Smooth muscle cell (in vitro differentiated cells): ENCODE measurements around the gene ZNF669. TPM values are rescaled to one million over a fixed set of nuclear protein-coding genes. Genes with fewer than 3 reads are reported as not detected.

Experiments used
- DNase-seq: peaks from one replicate; lab custom pipeline; 2025; ENCODE audit not compliant: unreplicated experiment; lab: John Stamatoyannopoulos, UW
- H2AFZ ChIP-seq: fragments of 200-600 bp; sonication (generic); 2 replicates; pipeline ENCODE4 v1.6.0; 2016; ENCODE audit warnings: antibody characterized with exemption, low read depth, mild to moderate bottlenecking
- H3F3A ChIP-seq: fragments of 200-600 bp; sonication (generic); 2 replicates; pipeline ENCODE4 v1.6.0; 2017; ENCODE audit warnings: antibody characterized with exemption, low read depth
- H3K27ac ChIP-seq: fragments of 200-600 bp; sonication (generic); 2 replicates; pipeline ENCODE4 v1.5.1; 2016; ENCODE audit warnings: low read depth, mild to moderate bottlenecking
- H3K27me3 ChIP-seq: fragments of 200-600 bp; sonication (generic); 2 replicates; pipeline ENCODE4 v1.6.1; 2016; ENCODE audit warnings: low read depth, mild to moderate bottlenecking
- H3K36me3 ChIP-seq: fragments of 200-600 bp; sonication (generic); 2 replicates; pipeline ENCODE4 v1.5.1; 2016; ENCODE audit warnings: low read depth
- H3K4me1 ChIP-seq: fragments of 200-600 bp; sonication (generic); 2 replicates; pipeline ENCODE4 v1.5.1; 2016; ENCODE audit warnings: low read depth
- H3K4me2 ChIP-seq: fragments of 200-600 bp; sonication (generic); 2 replicates; pipeline ENCODE4 v1.6.0; 2016; ENCODE audit warnings: mild to moderate bottlenecking
- H3K4me3 ChIP-seq: fragments of 200-600 bp; sonication (generic); 2 replicates; pipeline ENCODE4 v1.5.1; 2016; ENCODE audit warnings: mild to moderate bottlenecking
- H3K79me2 ChIP-seq: fragments of 200-600 bp; sonication (generic); 2 replicates; pipeline ENCODE4 v1.6.0; 2016; ENCODE audit warnings: low read depth, mild to moderate bottlenecking
- H3K9ac ChIP-seq: fragments of 200-600 bp; sonication (generic); 2 replicates; pipeline ENCODE4 v1.6.0; 2016; ENCODE audit warnings: low read depth
- H3K9me3 ChIP-seq: fragments of 200-600 bp; sonication (generic); replicated peaks from 2 replicates; pipeline ENCODE4 v1.5.1; 2016; ENCODE audit warnings: low read depth
- H4K20me1 ChIP-seq: fragments of 200-600 bp; sonication (generic); 2 replicates; pipeline ENCODE4 v1.6.0; 2016; ENCODE audit warnings: low read depth
- CTCF ChIP-seq: fragments of 200-600 bp; sonication (generic); IDR thresholded peaks from 2 replicates; pipeline ENCODE4 v1.5.1; 2017; ENCODE audit warnings: borderline replicate concordance, mild to moderate bottlenecking, antibody characterized with exemption; ENCODE audit not compliant: insufficient read depth, poor library complexity, severe bottlenecking
- whole genome bisulfite sequencing: methylation state at CpG from one replicate; pipeline ENCODE4 v1.1.7; 2016; ENCODE audit warnings: low lambda C conversion rate; 5-methylcytosine and 5-hydroxymethylcytosine counted together
- polyA plus RNA-seq: library from polyadenylated mRNA; unstranded; fragments of >200 nt; fragmentation: Nextera tagmentation; extraction: Ambion mirVana; gene quantifications from 2 replicates; pipeline ENCODE4 v1.2.1, GENCODE V29; 2016
- total RNA-seq: library from RNA; depleted of rRNA; stranded (reverse); fragments of >200 nt; gene quantifications from 2 replicates; pipeline ENCODE4 v1.2.3, GENCODE V29; 2014

Gene ZNF669
- total and polyA plus RNA-seq, 2 experiments from 2014 or later: 3.7 to 17.2 TPM

- no peak for DNase-seq
- Histone ChIP-seq H3K9ac (no peak overlapping the region), H3K27ac (no peak overlapping the region), H2AFZ (no peak overlapping the region), H3K36me3 (no peaks in the 10 kb centered on the region), H3K27me3 (no peaks in the 10 kb centered on the region), H3K4me3 (no peak overlapping the region), H3K4me2 (no peak overlapping the region), H3K79me2 (no peaks in the 10 kb centered on the region), H3F3A (peaks cover 5% of the 10 kb centered on the region), H3K4me1 (no peaks in the 10 kb centered on the region), H3K9me3 (no peaks in the 10 kb centered on the region), H4K20me1 (no peaks in the 10 kb centered on the region)
- 97% methylated on average over 5 of the region's 5 CpGs for WGBS
- TF ChIP-seq CTCF: no peak
Measured at GRCh38 chr1:247113733-247114271, 9.6 kb upstream of the ZNF669 start.

GRCh38 chr1:247113094-247113497 is 8.9 kb upstream of the ZNF669 start:
- H3F3A ChIP-seq: peaks cover 5% of the 10 kb centered on the region
- no peaks in the 10 kb centered on the region for H3K36me3 ChIP-seq
- 77% methylated on average over 5 of the region's 5 CpGs for WGBS
- no peak for TF ChIP-seq CTCF
- no peak overlapping the region for H2AFZ ChIP-seq
- H4K20me1 ChIP-seq: no peaks in the 10 kb centered on the region
- no peak overlapping the region for H3K4me3 ChIP-seq
- no peaks in the 10 kb centered on the region for H3K79me2 ChIP-seq
- no peaks in the 10 kb centered on the region for H3K9me3 ChIP-seq
- no peak overlapping the region for H3K4me2 ChIP-seq
- no peaks in the 10 kb centered on the region for H3K4me1 ChIP-seq
- no peak overlapping the region for H3K9ac ChIP-seq
- no peaks in the 10 kb centered on the region for H3K27me3 ChIP-seq
- DNase-seq: no peak
- no peak overlapping the region for H3K27ac ChIP-seq

GRCh38 chr1:247112479-247112781 is 8.3 kb upstream of the ZNF669 start:
- no peaks in the 10 kb centered on the region for H3K36me3 ChIP-seq
- H3K79me2 ChIP-seq: no peaks in the 10 kb centered on the region
- no peak overlapping the region for H3K9ac ChIP-seq
- no peaks in the 10 kb centered on the region for H3K9me3 ChIP-seq
- no peak for DNase-seq
- no peaks in the 10 kb centered on the region for H3K4me1 ChIP-seq
- H3K4me3 ChIP-seq: peak overlapping the region; percentile 63
- no peaks in the 10 kb centered on the region for H4K20me1 ChIP-seq
- H3K27me3 ChIP-seq: no peaks in the 10 kb centered on the region
- H2AFZ ChIP-seq: peak overlapping the region; percentile 89
- TF ChIP-seq CTCF: no peak
- 69% methylated on average over 9 of the region's 9 CpGs for WGBS
- H3K27ac ChIP-seq: no peak overlapping the region
- peaks cover 5% of the 10 kb centered on the region for H3F3A ChIP-seq
- H3K4me2 ChIP-seq: peak overlapping the region; percentile 95

GRCh38 chr1:247111700-247112478 is 7.7 kb upstream of the ZNF669 start:
- Histone ChIP-seq H2AFZ (peak overlapping the region; percentile 89), H3K9me3 (no peaks in the 10 kb centered on the region), H3K27me3 (no peaks in the 10 kb centered on the region), H3K9ac (no peak overlapping the region), H3K36me3 (no peaks in the 10 kb centered on the region), H3K4me2 (peak overlapping the region; percentile 95), H4K20me1 (no peaks in the 10 kb centered on the region), H3K79me2 (no peaks in the 10 kb centered on the region), H3K4me1 (no peaks in the 10 kb centered on the region), H3K27ac (no peak overlapping the region), H3F3A (peaks cover 5% of the 10 kb centered on the region), H3K4me3 (peak overlapping the region; percentile 63)
- WGBS: 3% methylated on average over 52 of the region's 78 CpGs
- TF ChIP-seq CTCF: no peak
- DNase-seq: no peak
